K562 (cell line): ENCODE data around the gene VAC14. TPM values are rescaled to one million over a fixed set of nuclear protein-coding genes. Genes with fewer than 3 reads are reported as not detected.

Source experiments
- ATAC-seq: fragments of 200-7000 bp; cut with Tn5 transposase; 3 replicates; pipeline ENCODE4 v1.9.1; 2020; ENCODE audit warnings: moderate library complexity
- BruUV-seq: library from RNA; stranded (reverse); fragments of 400-500 nt; replicated peaks from 2 replicates; lab custom pipeline; 2021; lab: Mats Ljungman, UMichigan
- CTCF ChIA-PET: fragments of 300-600 bp; formaldehyde crosslinking; extraction: SDS; loops from one replicate; lab custom pipeline; 2021; ENCODE audit warnings: low intra/inter-chr PET ratio; lab: Yijun Ruan, JAX
- POLR2A ChIA-PET: fragments of 300-600, 350-650 bp; sonication (Branson Sonifier 250); formaldehyde crosslinking; extraction: SDS; loops from one replicate; lab custom pipeline; 2021; ENCODE audit warnings: antibody characterized with exemption, inconsistent platforms; lab: Yijun Ruan, JAX
- DNase-seq, 4 experiments: peaks; one replicate each; pipeline versions ENCODE4 v3.0.0 to v3.0.0-alpha.2; 2011 to 2018; ENCODE audit warnings: low spot score in 3 of 4, mixed read lengths in 3 of 4; ENCODE audit errors: extremely low read depth in 1 of 4
- FAIRE-seq: peaks from 2 replicates; lab custom pipeline; 2011; peaks lifted over from hg19 to GRCh38; lab: Jason Lieb, UNC
- H2AFZ ChIP-seq: 2 replicates; pipeline ENCODE4 v1.6.0; 2011; ENCODE audit warnings: low read depth, low read length, control low read depth, inconsistent platforms
- H3K27ac ChIP-seq: fragments of 200-600 bp; 3 replicates; pipeline ENCODE4 v1.8.0; 2011; ENCODE audit warnings: low read depth, mild to moderate bottlenecking, control low read depth, inconsistent platforms, low read length, moderate library complexity, mixed read lengths; ENCODE audit errors: extremely low read depth
- H3K27me3 ChIP-seq, 2 experiments: fragments of 300-600 bp in 1 of 2; 2 replicates in 1 of 2; 3 replicates in 1 of 2; pipeline versions ENCODE4 v1.6.0 to v1.8.0; 2011; ENCODE audit warnings: inconsistent platforms in 2 of 2, low read length in 2 of 2, mild to moderate bottlenecking in 1 of 2, mixed read lengths in 1 of 2, moderate library complexity in 1 of 2; ENCODE audit not compliant: control insufficient read depth in 2 of 2, insufficient read depth in 2 of 2
- H3K36me3 ChIP-seq: fragments of 300-600 bp; 3 replicates; pipeline ENCODE4 v1.8.0; 2011; ENCODE audit warnings: mild to moderate bottlenecking, low read length, inconsistent platforms; ENCODE audit not compliant: control insufficient read depth, insufficient read depth
- H3K4me1 ChIP-seq, 2 experiments: fragments of 200-600 bp in 1 of 2; replicated peaks in 1 of 2; 2 replicates in 1 of 2; 3 replicates in 1 of 2; pipeline versions ENCODE4 v1.5.1 to v1.8.0; 2011; ENCODE audit warnings: inconsistent platforms in 2 of 2, low read length in 2 of 2, mild to moderate bottlenecking in 1 of 2, mixed read lengths in 1 of 2, moderate library complexity in 1 of 2; ENCODE audit not compliant: control insufficient read depth in 2 of 2, insufficient read depth in 2 of 2
- H3K4me2 ChIP-seq: 2 replicates; pipeline ENCODE4 v1.6.1; 2011; ENCODE audit warnings: low read length, control low read depth, inconsistent platforms, mixed read lengths; ENCODE audit not compliant: insufficient read depth
- H3K4me3 ChIP-seq: fragments of 200-600 bp; sonication (generic), shearing (Covaris generic); 2 replicates; pipeline ENCODE4 v1.5.1; 2016; ENCODE audit warnings: control low read depth, inconsistent platforms
- H3K79me2 ChIP-seq: fragments of 200-600 bp; 3 replicates; pipeline ENCODE4 v1.8.0; 2011; ENCODE audit warnings: low read length, inconsistent platforms; ENCODE audit not compliant: control insufficient read depth, insufficient read depth
- H3K9ac ChIP-seq, 2 experiments: 2 replicates each; pipeline versions ENCODE4 v1.6.0 to v1.6.1; 2011; ENCODE audit warnings: low read depth in 2 of 2, low read length in 2 of 2, control low read depth in 1 of 2, inconsistent platforms in 1 of 2, mild to moderate bottlenecking in 1 of 2, mixed read lengths in 1 of 2; ENCODE audit not compliant: insufficient read depth in 1 of 2
- H3K9me1 ChIP-seq: one replicate; pipeline ENCODE4 v1.6.0; 2011; ENCODE audit warnings: inconsistent platforms, mild to moderate bottlenecking, low read length, moderate library complexity; ENCODE audit not compliant: control insufficient read depth, insufficient read depth
- H3K9me3 ChIP-seq: replicated peaks from 2 replicates; pipeline ENCODE4 v1.5.1; 2011; ENCODE audit warnings: low read depth, low read length, inconsistent platforms; ENCODE audit not compliant: control insufficient read depth, insufficient read depth
- H4K20me1 ChIP-seq: replicated peaks from 2 replicates; pipeline ENCODE4 v1.6.1; 2011; ENCODE audit warnings: low read length, inconsistent platforms, mixed read lengths; ENCODE audit not compliant: control insufficient read depth, insufficient read depth
- CBFA2T3 ChIP-seq: fragments of 450-650 bp; IDR thresholded peaks from 2 replicates; pipeline ENCODE4 v1.6.1; 2017
- FOSL1 ChIP-seq: fragments of 200-800 bp; sonication (Bioruptor generic); conservative IDR thresholded peaks from 2 replicates; pipeline ENCODE4 v1.6.1; 2016; ENCODE audit warnings: missing genetic modification characterization, missing compliant biosample characterization
- HMG20A ChIP-seq: fragments of 450-650 bp; formaldehyde crosslinking; conservative IDR thresholded peaks from 2 replicates; pipeline ENCODE4 v1.4.0; 2020; ENCODE audit warnings: mild to moderate bottlenecking, mixed read lengths
- POLR2A ChIP-seq: fragments of 450-650 bp; conservative IDR thresholded peaks from 2 replicates; pipeline ENCODE4 v1.6.1; 2016
- SMAD1 ChIP-seq: fragments of 150-350 bp; IDR thresholded peaks from 2 replicates; pipeline ENCODE4 v1.6.1; 2014; ENCODE audit warnings: low read length, low read depth; ENCODE audit not compliant: partially characterized antibody
- SMAD4 ChIP-seq: fragments of 250-450 bp; sonication (Bioruptor Pico); conservative IDR thresholded peaks from 2 replicates; pipeline ENCODE4 v1.8.0; 2021; ENCODE audit warnings: inconsistent platforms, mild to moderate bottlenecking, moderate library complexity
- XRCC4 ChIP-seq: IDR thresholded peaks from one replicate; pipeline ENCODE4 v1.6.1; 2011; ENCODE audit not compliant: insufficient read depth, insufficient read length; ENCODE audit errors: extremely low read depth
- ZBTB7A ChIP-seq: IDR thresholded peaks from 2 replicates; pipeline ENCODE4 v1.6.1; 2011; ENCODE audit warnings: low read depth, mild to moderate bottlenecking, low read length, moderate library complexity, borderline replicate concordance; ENCODE audit not compliant: control insufficient read depth
- ZNF174 ChIP-seq: fragments of 250-450 bp; sonication (Bioruptor Pico); IDR thresholded peaks from 2 replicates; pipeline ENCODE4 v1.4.0; 2020; ENCODE audit warnings: mild to moderate bottlenecking
- ZNF384 ChIP-seq: IDR thresholded peaks from 2 replicates; pipeline ENCODE4 v1.6.1; 2012; ENCODE audit warnings: low read depth, low read length, improper control_type of control experiment
- ZNF778 ChIP-seq: fragments of 450-650 bp; formaldehyde crosslinking; IDR thresholded peaks from 2 replicates; pipeline ENCODE4 v1.4.0; 2020; ENCODE audit warnings: mild to moderate bottlenecking, moderate library complexity
- WGBS: fragments of 100-300 bp; shearing (Covaris generic); methylation state at CpG from one replicate; pipeline ENCODE4 v1.1.6; 2016; ENCODE audit warnings: low coverage, mixed read lengths; ENCODE audit not compliant: insufficient coverage; ENCODE audit errors: missing lambda C conversion rate; 5-methylcytosine and 5-hydroxymethylcytosine counted together
- in situ Hi-C: fragments of 300-500 bp; cut with MboI; formaldehyde crosslinking; loops from 4 replicates; pipeline ENCODE4 v1.15.0; 2018; ENCODE audit warnings: inconsistent platforms, mixed read lengths
- intact Hi-C: fragments of 100-400 bp; cut with micrococcal nuclease; formaldehyde crosslinking; loops from 2 replicates; pipeline ENCODE4 v1.14.2; 2022
- polyA plus RNA-seq, 8 experiments: library from polyadenylated mRNA; depleted of rRNA in 4 of 8; stranded (reverse) in 5 of 8; unstranded in 3 of 8; fragments of >200 nt; fragmentation: Nextera tagmentation in 2 of 8; fragmentation: Illumina TruSeq in 1 of 8; extraction: Ambion mirVana in 2 of 8; extraction: Trizol in 1 of 8; gene quantifications; 2 replicates each; pipeline versions ENCODE4 v1.2.1 to v1.2.3, GENCODE V29; 2011 to 2014; ENCODE audit warnings: inconsistent platforms in 1 of 8, missing spikeins in 1 of 8
- total RNA-seq, 7 experiments: library from RNA; depleted of rRNA in 6 of 7; stranded (reverse); fragments of >200 nt in 6 of 7; fragmentation: Illumina TruSeq in 2 of 7; extraction: Trizol in 2 of 7; gene quantifications; 2 replicates each; pipeline versions ENCODE4 v1.2.1 to v1.2.3, GENCODE V29; 2011 to 2021; ENCODE audit warnings: low replicate concordance in 1 of 7
- TF ChIP-seq, protein P1 (sequence below): fragments of 250-450 bp; sonication (Bioruptor Pico); IDR thresholded peaks from 2 replicates; pipeline ENCODE4 v1.5.0; 2020; ENCODE audit warnings: mild to moderate bottlenecking, borderline replicate concordance
- TF ChIP-seq, protein P2 (sequence below), 3 experiments: fragments of 200-800 bp in 1 of 3; sonication (Bioruptor generic) in 1 of 3; sonication (generic) in 1 of 3; formaldehyde crosslinking in 1 of 3; IDR thresholded peaks; 2 replicates each; pipeline versions ENCODE4 v1.6.1 to v1.8.0; 2016 to 2022; ENCODE audit warnings: mild to moderate bottlenecking in 2 of 3, missing compliant biosample characterization in 2 of 3, missing genetic modification characterization in 2 of 3, missing genetic modification reagents in 1 of 3
- TF ChIP-seq, protein P3 (sequence below): fragments of 450-650 bp; formaldehyde crosslinking; conservative IDR thresholded peaks from 2 replicates; pipeline ENCODE4 v1.4.0; 2022; ENCODE audit warnings: mild to moderate bottlenecking, missing genetic modification characterization

Gene VAC14
- total and polyA plus RNA-seq, 9 of the 15 experiments (the other 6 are each of a cell fraction or from before 2014, with no cell fraction given): 1.3 to 41.6 (median 26.6) TPM

DNA sequence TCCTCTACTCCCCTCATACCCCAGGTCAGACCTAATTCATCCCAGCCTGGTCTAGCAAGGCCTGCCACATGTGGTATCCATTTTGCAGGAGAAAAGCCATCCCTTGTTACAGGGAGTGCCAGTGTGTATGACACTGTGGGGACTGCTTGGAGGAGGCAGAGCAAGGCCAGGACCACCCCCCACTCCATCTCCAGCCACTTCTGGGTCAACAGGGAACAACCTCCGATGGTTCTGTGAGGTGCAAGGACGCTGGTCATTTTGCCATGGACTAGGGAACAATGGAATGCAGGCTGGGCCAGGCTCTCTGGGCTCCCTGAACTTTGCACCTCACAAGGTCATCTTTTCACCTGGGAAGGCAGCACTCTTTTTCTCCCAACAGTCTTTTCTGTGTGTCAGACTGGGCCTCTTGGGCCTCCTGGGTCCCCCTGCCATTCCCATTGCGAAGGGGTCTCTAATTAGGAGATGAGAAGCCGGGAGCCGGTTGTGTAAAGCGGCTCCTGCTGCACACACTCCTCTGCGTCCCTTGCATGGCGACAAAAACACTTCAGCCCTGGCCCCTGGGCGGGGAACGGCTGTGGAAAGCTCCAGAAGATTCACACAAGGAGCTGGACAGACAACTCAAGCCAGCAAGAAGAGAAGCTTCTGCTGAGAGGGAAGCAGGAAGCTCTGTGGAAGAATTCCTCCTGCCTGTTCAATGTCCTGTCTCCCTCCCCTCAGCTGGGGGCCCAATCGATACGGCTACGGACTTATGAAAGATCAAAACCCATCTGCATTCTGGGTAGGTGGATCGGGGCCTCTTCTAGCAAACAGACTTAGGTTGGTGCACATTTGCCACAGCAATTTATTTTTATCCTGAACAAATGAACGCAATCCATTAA is 76.6 kb downstream of the VAC14 start (continued):
- TF ChIP-seq, protein P1, sequence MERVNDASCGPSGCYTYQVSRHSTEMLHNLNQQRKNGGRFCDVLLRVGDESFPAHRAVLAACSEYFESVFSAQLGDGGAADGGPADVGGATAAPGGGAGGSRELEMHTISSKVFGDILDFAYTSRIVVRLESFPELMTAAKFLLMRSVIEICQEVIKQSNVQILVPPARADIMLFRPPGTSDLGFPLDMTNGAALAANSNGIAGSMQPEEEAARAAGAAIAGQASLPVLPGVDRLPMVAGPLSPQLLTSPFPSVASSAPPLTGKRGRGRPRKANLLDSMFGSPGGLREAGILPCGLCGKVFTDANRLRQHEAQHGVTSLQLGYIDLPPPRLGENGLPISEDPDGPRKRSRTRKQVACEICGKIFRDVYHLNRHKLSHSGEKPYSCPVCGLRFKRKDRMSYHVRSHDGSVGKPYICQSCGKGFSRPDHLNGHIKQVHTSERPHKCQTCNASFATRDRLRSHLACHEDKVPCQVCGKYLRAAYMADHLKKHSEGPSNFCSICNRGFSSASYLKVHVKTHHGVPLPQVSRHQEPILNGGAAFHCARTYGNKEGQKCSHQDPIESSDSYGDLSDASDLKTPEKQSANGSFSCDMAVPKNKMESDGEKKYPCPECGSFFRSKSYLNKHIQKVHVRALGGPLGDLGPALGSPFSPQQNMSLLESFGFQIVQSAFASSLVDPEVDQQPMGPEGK (CRISPR knock-in tag): no peak
- no peak for TF ChIP-seq SMAD4 (CRISPR knock-in tag)

DNA sequence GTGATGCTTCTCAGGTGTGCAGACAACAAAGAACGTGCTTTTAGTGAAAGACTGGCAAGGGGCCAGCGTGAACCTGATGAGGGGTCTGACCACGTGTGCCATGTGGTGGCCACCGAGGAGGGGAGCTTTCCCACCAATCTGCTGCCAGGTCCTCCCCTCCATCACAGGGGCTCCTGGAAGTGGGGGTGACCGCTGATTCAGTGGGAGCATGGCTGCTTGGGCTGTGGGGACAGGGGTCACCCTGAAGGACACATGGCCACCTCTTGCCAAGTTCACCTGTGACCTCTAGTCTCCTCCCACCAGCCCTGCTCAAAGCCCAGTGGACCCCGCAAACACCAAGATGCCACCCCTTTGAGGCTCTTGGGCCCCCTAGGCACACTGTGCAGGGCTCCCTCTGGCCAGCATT is 77.2 kb downstream of the VAC14 start:
- intact Hi-C loops: no loop called here
- no peak for FAIRE-seq
- in situ Hi-C loops: no loop called here

More for the DNA sequence above, 77.2 kb downstream of the VAC14 start:
- no peak overlapping the region; a peak in 1 of 4 replicates for H3K9ac ChIP-seq
- no TSS peak for BruUV-seq
- H3K9me3 ChIP-seq: no peaks in the 10 kb centered on the region
- H3K36me3 ChIP-seq: peaks cover 21% of the 10 kb centered on the region; the same call in 2 of the 3 replicates
- no peak overlapping the region for H3K4me3 ChIP-seq
- H3K79me2 ChIP-seq: no peaks in the 10 kb centered on the region
- no peak for DNase-seq
- no peaks in the 10 kb centered on the region for H3K27me3 ChIP-seq
- H2AFZ ChIP-seq: no peak overlapping the region
- H3K27ac ChIP-seq: no peak overlapping the region
- H3K4me2 ChIP-seq: no peak overlapping the region
- POLR2A ChIA-PET: interaction anchor here (0.6 to 0.9 kb wide), 2 partner anchors 21 to 439 kb away, joined by 3 read pairs; no protein-coding TSS in a partner anchor
- TF ChIP-seq ZNF384 (no peak), ZNF778 (no peak), CBFA2T3 (no peak), SMAD1 (no peak), HMG20A (CRISPR knock-in tag) (no peak), ZBTB7A (no peak), POLR2A (no peak), XRCC4 (no peak), ZNF174 (CRISPR knock-in tag) (no peak), FOSL1 (tag) (no peak)
- TF ChIP-seq, protein P2, sequence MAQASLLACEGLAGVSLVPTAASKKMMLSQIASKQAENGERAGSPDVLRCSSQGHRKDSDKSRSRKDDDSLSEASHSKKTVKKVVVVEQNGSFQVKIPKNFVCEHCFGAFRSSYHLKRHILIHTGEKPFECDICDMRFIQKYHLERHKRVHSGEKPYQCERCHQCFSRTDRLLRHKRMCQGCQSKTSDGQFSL (CRISPR knock-in tag; IDR thresholded peaks at IDR 0.05): no peak
- TF ChIP-seq, protein P2 (tag; IDR thresholded peaks at IDR 0.05): no peak
- TF ChIP-seq, protein P3, sequence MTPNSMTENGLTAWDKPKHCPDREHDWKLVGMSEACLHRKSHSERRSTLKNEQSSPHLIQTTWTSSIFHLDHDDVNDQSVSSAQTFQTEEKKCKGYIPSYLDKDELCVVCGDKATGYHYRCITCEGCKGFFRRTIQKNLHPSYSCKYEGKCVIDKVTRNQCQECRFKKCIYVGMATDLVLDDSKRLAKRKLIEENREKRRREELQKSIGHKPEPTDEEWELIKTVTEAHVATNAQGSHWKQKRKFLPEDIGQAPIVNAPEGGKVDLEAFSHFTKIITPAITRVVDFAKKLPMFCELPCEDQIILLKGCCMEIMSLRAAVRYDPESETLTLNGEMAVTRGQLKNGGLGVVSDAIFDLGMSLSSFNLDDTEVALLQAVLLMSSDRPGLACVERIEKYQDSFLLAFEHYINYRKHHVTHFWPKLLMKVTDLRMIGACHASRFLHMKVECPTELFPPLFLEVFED (CRISPR knock-in tag): no peak
- H3K9me1 ChIP-seq: peaks cover 2% of the 10 kb centered on the region
- no peaks in the 10 kb centered on the region for H4K20me1 ChIP-seq
- 85% methylated on average over 6 of the region's 6 CpGs for WGBS
- CTCF ChIA-PET: no interaction called here
- no peak for ATAC-seq
- peaks cover 8 to 25% of the 10 kb centered on the region in 2 experiments; a peak in 4 of 5 replicates for H3K4me1 ChIP-seq
